HG02840 (cell line): Measurements from ENCODE around the gene ATCAY.
"Not testable (repeated sequence)": the region's sequence is repeated elsewhere in the genome, so short reads cannot be mapped to it uniquely, and the experiment has no call there.

ENCODE experiments used
- ATAC-seq: cut with Tn5 transposase; IDR thresholded peaks from one replicate; pipeline ENCODE4 v1.9.1; 2021; ENCODE audit warnings: mild to moderate bottlenecking, moderate library complexity, moderate number of reproducible peaks; ENCODE audit not compliant: unreplicated experiment, low FRiP score

ATCAY gene

DNA sequence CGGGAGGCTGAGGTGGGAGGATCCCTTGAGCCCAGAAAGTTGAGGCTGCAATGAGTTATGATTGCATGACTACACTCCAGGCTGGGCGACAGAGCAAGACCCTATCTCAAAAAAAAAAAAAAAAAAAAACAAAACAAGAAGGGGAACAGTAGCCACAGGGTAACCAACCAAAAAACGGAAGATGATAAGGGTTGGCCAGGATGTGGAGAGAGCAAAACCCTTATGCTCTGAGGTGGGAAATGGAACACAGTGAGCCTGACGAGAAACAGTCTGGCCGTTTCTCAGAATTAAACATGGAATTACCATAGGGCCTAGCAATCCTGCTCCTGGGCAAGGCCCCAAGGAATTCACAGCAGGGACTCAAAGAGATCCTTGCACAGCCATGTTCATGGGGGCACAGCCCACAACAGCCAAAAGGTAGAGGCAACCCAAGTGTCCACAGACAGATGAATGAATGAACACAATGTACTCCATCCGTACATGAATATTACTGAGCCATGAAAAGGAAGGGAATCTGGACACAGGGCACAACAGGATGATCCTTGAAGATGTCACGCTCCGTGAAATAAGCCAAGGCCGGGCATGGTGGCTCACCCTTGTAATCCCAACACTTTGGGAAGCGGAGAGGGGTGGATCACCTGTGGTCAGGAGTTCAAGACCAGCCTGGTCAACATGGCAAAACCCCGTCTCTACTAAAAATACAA, 63.7 kb downstream of the ATCAY start:
- ATAC-seq, result no peak

DNA sequence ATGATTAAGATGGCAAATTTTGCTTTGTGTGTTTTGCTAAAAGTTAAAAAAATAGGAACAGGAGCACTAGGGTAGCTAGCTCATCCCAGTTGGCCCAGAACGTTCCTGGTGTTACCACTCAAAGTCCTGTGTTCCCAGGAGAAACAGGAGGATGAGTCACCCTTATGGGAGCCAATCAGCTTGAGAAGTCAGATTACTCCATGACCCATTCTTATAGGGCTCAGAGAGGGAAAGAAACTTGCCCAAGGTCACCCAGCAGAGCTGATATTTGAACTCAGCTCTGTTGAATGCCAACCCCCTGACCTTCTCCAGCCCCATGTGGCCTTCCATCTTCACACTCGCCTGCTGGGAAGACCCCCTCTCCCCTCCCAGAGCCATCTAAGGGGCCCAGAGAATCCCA, 65.4 kb downstream of the ATCAY start:
- no peak for ATAC-seq

GRCh38 chr19:3947316-3947933, 66.9 kb downstream of the ATCAY start:
- ATAC-seq, result not testable (repeated sequence)

GRCh38 chr19:3949294-3949693, 68.8 kb downstream of the ATCAY start:
- no peak for ATAC-seq

GRCh38 chr19:3949997-3950859, 69.7 kb downstream of the ATCAY start:
- no peak for ATAC-seq

DNA sequence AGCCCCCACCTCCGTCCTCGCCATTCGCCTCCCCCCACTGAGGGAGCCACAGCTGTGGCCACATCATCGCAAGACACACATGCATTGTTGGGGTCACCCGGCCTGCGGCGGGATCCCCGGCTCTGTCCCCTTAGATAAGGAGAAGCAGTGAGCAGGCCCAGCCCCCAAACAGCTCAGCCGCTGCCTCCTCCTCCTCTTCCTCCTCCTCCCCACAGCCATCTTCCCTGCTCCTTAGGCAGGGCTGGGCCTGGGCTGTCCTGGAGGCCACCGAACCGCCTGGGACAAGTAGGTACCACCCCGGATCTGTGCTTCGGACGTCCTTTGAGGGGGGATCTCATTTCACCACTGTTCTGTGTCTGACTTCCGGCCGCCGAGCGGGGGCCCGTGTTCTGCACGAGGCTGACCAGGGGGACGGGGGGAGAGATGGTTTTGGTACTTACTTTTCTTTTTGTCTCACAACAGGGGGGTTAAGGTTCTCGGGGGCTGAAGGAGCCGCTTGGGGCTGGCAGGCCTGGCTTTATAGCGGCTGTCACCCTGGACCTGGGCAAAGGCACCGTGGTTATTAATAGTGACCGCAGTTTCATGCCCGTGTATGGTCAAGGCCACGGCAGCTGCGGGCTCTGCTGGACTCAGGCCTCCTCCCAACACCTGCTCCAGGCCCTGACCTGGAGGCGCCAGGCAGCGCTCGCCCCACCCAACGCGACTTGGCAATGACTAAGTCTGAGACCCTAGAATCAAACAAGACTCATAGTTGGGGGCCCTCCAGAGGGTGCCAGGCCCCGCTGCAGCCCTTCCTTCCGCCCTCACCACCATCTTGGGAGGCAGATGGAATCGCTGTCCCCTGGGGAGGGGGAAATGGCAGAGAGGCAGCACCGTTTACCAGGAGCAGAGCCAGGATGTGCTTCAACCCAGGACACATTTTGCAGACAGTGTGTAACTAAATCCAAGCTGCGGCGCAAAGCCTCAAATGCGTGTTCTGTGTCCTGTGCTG, 70.7 kb downstream of the ATCAY start:
- ATAC-seq, result no peak

- not testable (repeated sequence) for ATAC-seq
Measured at GRCh38 chr19:3952755-3953276, 72.3 kb downstream of the ATCAY start.

DNA sequence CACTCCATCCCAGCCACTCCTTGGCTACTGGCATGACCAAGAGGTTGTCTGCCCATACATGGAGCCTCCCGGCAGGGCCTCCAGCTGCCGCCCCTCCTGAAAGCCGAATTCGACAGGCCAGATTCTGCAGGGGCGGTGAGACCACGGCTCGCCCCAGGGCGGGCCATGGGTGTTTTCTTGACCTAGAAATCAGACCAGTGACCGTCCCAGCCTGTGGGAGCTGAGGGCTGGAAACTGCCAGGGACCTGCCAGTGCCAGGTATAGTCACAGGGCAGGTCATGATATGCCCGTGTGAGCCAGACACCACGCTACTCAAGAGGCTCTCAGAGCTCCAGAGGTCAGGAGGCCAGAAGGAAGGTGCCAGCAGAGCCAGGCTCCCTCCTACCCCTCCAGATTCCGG, 73.6 kb downstream of the ATCAY start:
- ATAC-seq, result no peak

- not testable (repeated sequence) for ATAC-seq
Measured at GRCh38 chr19:3955276-3955675, 74.8 kb downstream of the ATCAY start.

DNA sequence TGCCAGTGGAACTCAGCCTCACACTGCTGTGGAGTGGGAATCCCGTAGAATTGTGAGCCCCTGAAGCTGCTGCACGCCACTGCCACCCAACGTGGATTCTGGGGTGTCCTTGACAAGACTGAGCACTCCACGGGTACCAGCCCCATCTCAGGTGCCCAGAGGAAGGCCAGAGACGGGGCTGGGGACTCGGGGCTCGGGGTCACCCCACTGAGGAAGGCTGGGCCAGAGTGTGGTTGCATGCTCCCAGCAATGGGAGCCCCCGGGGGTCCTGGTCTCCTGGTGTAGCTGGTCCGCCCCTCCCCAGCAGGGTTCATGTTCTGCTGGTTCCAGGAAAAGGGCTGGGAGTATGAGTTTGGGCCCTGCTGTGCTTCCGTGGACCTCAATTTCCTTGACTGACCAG, 75.2 kb downstream of the ATCAY start:
- no peak for ATAC-seq

GRCh38 chr19:3958836-3959765, 78.6 kb downstream of the ATCAY start:
- no peak for ATAC-seq

DNA sequence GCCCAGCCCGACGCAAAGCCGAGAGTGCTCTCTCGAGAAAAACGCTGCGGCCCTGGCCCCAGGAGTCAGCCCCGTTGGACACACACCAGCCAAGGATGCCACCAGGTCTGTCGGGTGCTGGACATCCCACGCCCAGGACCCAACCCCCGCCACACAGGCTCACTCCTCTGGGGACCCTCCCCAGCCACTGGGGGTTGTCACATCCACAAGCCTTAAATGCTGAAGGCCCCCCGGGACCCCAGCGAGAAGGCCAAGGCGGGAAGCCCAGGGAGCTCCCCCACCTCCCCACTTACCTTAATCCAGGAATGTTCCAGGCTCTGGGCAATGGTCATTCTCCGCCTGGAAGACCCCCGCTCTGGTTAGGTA, 79.3 kb downstream of the ATCAY start:
- ATAC-seq, result no peak

- no peak for ATAC-seq
Measured at GRCh38 chr19:3961007-3961406, 80.5 kb downstream of the ATCAY start.

DNA sequence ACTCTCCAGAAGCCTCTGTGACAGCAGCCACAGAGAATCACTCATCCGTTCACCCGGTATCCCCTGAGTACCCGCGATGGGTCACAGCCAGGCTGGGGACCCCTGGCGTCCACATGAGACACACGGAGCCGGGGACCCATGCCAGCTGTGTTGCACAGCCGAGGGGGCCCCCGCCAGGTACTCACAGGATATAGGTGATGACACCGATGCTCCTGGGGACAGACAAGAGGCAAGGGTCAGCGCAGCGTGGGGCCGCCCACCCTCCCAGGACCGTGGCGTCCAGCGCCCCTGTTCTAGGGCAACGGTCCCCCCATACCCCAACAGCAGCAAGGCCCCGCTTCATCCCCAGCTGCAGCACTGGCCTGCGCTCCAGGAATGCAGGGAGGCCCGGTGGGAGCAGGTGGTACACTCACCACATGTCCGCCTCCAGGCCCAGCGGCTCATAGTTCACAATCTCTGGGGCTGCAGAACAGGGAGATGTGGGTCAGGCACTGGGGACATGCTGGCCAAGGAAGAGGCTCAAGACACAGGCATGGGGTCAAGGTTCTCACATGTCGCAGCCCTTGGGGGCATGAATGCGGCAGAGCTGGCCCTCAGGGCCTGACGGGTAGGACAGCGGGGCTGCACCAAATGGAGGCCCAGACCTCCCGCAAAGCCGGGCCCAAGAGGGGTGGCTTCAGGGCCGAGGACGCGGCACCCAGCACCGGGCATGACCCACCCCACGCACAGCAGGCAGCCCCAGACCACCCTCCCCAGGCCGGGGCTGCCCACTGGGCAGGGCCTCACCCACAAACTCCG, 83.2 kb downstream of the ATCAY start:
- no peak for ATAC-seq

DNA sequence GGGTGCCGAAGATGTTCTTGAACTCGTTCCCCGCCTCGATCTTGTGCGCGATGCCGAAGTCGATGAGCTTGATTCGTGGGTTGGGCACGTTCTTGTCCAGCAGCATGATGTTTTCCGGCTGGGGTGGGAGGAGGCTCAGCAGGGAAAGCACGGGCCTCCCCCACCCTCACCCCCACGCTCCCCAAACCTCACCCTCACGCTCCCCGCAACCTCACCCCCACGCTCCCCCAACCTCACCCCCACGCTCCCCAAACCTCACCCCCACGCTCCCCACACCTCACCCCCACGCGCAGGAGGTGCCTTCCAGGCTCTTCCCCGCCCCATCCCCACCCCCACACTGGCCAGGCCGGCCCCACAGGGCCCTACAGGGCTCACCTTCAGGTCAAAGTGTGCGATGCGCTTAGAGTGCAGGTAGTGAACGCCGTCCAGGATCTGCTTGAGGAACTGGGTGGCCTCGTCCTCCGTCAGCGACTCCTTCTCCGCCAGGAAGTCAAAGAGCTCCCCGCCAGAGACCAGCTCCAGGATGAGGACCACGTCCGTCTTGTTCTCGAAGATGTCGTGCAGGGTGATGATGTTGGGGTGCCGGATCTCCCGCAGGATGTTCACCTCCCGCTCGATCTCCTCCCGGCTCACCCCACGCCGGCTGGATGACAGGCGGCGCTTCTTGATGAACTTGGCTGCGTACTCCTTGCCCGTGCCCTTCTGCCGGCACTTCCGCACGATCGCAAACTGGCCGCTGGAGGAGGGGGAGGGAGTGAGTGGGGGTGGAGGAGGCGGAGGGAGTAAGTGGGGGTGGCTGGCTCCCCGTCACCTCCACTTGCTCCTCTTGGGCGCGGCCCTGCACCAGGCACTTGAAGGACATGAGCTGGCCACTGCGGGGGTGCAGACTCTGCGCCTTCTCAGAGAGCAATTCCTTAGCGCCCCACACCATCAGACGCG, 84.0 kb downstream of the ATCAY start:
- ATAC-seq, result no peak

DNA sequence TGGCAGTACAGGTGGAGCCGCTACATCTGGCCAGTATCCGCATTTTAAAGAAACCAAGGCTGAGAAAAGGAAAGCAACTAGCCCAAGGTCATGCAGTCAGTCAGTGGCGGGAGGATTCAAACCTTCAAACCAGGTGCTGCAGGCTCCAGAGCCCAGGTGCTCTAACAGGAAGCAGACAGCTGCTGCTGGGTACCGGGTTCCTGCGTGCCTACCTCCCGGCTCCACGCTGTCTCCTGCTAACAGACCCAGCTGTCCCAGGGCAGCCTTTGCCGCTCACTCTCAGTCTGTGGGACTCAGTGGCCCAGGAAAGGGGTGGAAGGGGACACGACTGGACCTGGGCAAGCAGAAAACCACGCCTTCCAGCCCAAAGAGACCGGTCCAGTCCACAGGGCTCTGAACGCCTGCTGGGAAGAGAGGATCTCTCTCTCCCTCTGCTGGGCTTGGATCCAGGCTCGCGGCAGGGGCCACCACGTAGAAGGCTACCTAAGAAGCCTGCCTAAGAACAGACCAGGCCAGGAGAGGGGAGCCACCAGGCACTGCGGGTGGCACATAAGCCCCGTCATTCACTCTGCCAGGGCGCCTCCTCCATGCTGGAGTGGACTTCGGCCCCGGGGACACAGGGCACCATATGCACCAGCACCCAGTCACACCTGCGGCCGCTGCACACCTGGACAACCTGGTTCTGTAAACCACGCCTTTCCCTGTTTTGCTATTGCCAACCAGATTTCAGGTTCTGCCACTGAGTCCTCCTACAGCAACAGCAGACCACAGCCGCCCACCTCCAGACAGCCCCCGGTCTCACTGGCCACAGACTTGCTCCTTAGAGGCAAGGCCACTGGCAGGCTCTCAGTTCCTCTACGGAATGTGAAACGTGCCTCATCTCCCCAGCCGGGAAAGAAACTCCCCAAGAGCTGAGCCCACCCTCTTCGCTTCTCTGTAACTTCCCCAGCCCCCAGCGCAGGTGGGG, 85.8 kb downstream of the ATCAY start:
- ATAC-seq, result no peak
